Parathyroid adenoma (tissue), 2 donors: ENCODE measurements around the gene FAM110A.

Experiments
- H2AFZ ChIP-seq: fragments of 300-600 bp; sonication (generic); one replicate; pipeline ENCODE4 v1.7.0; 2017; ENCODE audit warnings: antibody characterized with exemption, mild to moderate bottlenecking
- H3K27ac ChIP-seq: fragments of 300-600 bp; sonication (generic); one replicate; pipeline ENCODE4 v1.7.0; 2017
- H3K27me3 ChIP-seq: fragments of 300-600 bp; sonication (generic); one replicate; pipeline ENCODE4 v1.7.0; 2017; ENCODE audit warnings: low read length; ENCODE audit not compliant: control insufficient read depth, insufficient read depth
- H3K36me3 ChIP-seq: fragments of 300-600 bp; sonication (generic); one replicate; pipeline ENCODE4 v1.7.0; 2017; ENCODE audit warnings: low read length; ENCODE audit not compliant: control insufficient read depth, insufficient read depth
- H3K4me1 ChIP-seq: fragments of 300-600 bp; sonication (generic); one replicate; pipeline ENCODE4 v1.7.0; 2017; ENCODE audit warnings: control low read depth
- H3K4me2 ChIP-seq: fragments of 300-600 bp; sonication (generic); one replicate; pipeline ENCODE4 v1.7.0; 2017; ENCODE audit warnings: low read length
- H3K4me3 ChIP-seq: fragments of 300-600 bp; sonication (generic); one replicate; pipeline ENCODE4 v1.7.0; 2017; ENCODE audit warnings: low read depth, low read length
- H3K79me2 ChIP-seq: fragments of 300-600 bp; sonication (generic); one replicate; pipeline ENCODE4 v1.7.0; 2017; ENCODE audit warnings: control low read depth
- H3K9ac ChIP-seq: fragments of 300-600 bp; sonication (generic); one replicate; pipeline ENCODE4 v1.7.0; 2017; ENCODE audit warnings: mild to moderate bottlenecking
- H3K9me3 ChIP-seq: fragments of 300-600 bp; sonication (generic); one replicate; pipeline ENCODE4 v1.7.0; 2017; ENCODE audit warnings: low read length; ENCODE audit not compliant: control insufficient read depth
- TF ChIP-seq, protein P1 (sequence below): fragments of 300-600 bp; sonication (generic); IDR thresholded peaks from one replicate; pipeline ENCODE4 v1.7.0; 2017; ENCODE audit warnings: antibody characterized with exemption, mild to moderate bottlenecking
- donor health status: primary hyperparathyroidism.

Gene FAM110A

DNA sequence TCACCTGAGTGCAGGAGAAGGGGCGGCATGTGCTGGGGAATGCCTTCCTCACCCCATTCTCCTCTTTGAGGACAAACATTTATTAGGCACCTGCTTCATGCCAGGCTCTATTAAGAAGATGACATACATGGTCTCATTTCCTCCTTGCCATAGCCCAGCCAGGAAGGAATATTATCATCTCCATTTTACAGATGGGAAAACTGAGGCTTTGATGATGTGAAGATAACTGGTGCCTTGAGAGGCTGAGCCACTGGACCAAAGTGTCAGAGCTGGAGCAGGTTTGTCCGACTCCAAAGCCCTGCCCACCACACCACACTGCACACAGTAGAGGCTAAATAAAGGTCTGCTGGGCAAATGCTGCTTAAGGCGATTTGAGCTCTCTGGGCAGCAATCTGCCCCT, 37.2 kb downstream of the FAM110A start:
- no peak overlapping the region for H3K27ac ChIP-seq
- no peaks in the 10 kb centered on the region for H3K79me2 ChIP-seq
- H3K4me2 ChIP-seq = no peak overlapping the region
- H2AFZ ChIP-seq = no peak overlapping the region
- no peaks in the 10 kb centered on the region for H3K36me3 ChIP-seq
- no peaks in the 10 kb centered on the region for H3K9me3 ChIP-seq
- no peak overlapping the region for H3K9ac ChIP-seq
- no peak overlapping the region for H3K4me3 ChIP-seq
- no peaks in the 10 kb centered on the region for H3K27me3 ChIP-seq
- no peaks in the 10 kb centered on the region for H3K4me1 ChIP-seq
- TF ChIP-seq, protein P1, sequence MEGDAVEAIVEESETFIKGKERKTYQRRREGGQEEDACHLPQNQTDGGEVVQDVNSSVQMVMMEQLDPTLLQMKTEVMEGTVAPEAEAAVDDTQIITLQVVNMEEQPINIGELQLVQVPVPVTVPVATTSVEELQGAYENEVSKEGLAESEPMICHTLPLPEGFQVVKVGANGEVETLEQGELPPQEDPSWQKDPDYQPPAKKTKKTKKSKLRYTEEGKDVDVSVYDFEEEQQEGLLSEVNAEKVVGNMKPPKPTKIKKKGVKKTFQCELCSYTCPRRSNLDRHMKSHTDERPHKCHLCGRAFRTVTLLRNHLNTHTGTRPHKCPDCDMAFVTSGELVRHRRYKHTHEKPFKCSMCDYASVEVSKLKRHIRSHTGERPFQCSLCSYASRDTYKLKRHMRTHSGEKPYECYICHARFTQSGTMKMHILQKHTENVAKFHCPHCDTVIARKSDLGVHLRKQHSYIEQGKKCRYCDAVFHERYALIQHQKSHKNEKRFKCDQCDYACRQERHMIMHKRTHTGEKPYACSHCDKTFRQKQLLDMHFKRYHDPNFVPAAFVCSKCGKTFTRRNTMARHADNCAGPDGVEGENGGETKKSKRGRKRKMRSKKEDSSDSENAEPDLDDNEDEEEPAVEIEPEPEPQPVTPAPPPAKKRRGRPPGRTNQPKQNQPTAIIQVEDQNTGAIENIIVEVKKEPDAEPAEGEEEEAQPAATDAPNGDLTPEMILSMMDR = no peak

DNA sequence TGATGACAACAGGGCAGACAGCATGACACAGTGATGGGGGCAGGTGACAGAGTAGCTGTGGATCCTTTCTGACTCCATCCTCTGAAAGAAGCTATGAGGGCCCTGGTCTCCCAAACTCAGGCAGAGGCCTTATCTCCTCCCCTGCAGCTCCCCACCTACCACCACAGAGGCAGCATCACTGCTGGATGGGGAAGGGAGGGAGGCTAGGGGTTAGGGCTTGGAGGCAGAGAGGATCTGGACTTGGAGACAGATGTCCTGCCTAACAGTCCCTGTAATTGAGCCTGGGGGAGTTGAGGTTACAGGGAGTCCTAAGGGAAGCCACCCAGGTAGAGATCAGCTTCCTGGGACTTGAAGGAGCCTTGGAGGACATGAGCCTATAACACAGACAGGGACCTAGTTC, 37.9 kb downstream of the FAM110A start:
- H2AFZ ChIP-seq = no peak overlapping the region

DNA sequence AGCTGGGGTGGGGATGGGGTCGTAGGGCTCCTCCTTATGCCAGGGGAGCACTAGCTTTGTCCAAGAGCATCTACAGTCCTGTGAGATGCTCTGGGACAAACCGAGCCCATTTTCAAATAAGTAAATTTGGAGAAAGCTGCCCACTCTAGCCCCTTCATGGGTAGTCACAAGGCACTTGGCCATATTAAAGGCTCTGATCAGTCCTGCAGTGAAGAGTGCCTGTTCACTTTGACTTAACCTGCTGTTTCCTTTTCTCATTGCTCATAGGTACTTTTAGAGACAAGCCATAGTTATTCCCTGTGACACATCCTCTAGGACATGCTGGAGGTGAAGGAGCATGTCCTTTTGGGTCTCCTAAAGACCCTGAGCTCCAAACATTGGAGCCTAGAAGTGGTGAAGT, 38.4 kb downstream of the FAM110A start:
- Histone ChIP-seq H3K27ac (no peak overlapping the region), H3K79me2 (no peaks in the 10 kb centered on the region), H3K4me3 (no peak overlapping the region), H3K9ac (no peak overlapping the region), H3K4me2 (no peak overlapping the region), H3K36me3 (no peaks in the 10 kb centered on the region), H3K4me1 (no peaks in the 10 kb centered on the region), H2AFZ (no peak overlapping the region), H3K27me3 (no peaks in the 10 kb centered on the region), H3K9me3 (no peaks in the 10 kb centered on the region)
- TF ChIP-seq, protein P1 = no peak

More for the DNA sequence above, 37.9 kb downstream of the FAM110A start:
- Histone ChIP-seq H3K79me2 (no peaks in the 10 kb centered on the region), H3K4me1 (no peaks in the 10 kb centered on the region), H3K4me2 (no peak overlapping the region), H3K27me3 (no peaks in the 10 kb centered on the region), H3K27ac (no peak overlapping the region), H3K36me3 (no peaks in the 10 kb centered on the region), H3K9me3 (no peaks in the 10 kb centered on the region), H3K9ac (no peak overlapping the region), H3K4me3 (no peak overlapping the region)
- TF ChIP-seq, protein P1 = no peak

DNA sequence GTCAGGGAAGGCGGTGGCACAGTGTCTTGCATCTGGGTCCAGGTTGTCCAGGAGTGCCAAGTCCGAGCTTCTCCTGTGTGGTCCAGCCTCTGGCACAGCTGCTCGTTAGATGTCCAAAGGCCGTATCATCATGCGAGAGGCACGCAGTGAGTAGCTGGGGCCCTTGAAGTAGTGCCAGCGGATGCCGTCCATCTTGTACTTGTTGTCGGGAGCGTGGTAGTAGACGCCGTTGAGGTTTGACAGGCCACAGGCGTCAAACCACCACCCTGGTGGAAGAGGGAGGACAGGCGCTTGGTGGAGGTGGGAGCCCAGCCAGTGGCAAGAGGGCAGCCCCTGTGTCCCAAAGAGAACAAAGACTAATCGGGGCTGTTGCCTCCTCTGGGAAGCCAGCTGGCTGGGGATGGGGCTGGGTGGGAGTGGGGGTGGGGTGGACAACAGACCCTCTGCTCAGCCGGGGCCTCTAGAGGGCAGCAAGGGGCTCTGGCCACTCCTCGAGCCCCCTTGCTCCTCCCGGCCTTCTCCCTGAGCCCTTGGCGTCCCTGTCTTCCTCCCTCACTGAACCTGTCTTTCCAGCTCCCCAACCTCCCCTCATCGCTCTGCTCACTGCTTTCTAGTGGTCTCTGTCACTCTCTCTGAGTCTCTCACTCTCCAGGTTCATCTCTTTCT, 39.5 kb downstream of the FAM110A start:
- H3K4me1 ChIP-seq = no peaks in the 10 kb centered on the region
- no peaks in the 10 kb centered on the region for H3K36me3 ChIP-seq
- no peak overlapping the region for H2AFZ ChIP-seq
- H3K4me2 ChIP-seq = no peak overlapping the region
- no peak overlapping the region for H3K27ac ChIP-seq
- no peaks in the 10 kb centered on the region for H3K9me3 ChIP-seq
- TF ChIP-seq, protein P1 = no peak
- no peak overlapping the region for H3K9ac ChIP-seq
- H3K79me2 ChIP-seq = no peaks in the 10 kb centered on the region
- no peaks in the 10 kb centered on the region for H3K27me3 ChIP-seq
- no peak overlapping the region for H3K4me3 ChIP-seq
